NCI-H510A (cell line): ENCODE data around the gene MAST4.
"Not testable (repeated sequence)": the region's sequence is repeated elsewhere in the genome, so short reads cannot be mapped to it uniquely, and the experiment has no call there.

ENCODE experiments used
- DNase-seq: peaks from one replicate; lab custom pipeline; 2025; lab: John Stamatoyannopoulos, UW

MAST4 gene

GRCh38 chr5:66646570-66646969, 50.4 kb downstream of the MAST4 start:
- peak; percentile 1 for DNase-seq

GRCh38 chr5:66647146-66647856, 51.1 kb downstream of the MAST4 start:
- no peak for DNase-seq

- DNase-seq = no peak
Measured at GRCh38 chr5:66652818-66653217, 56.6 kb downstream of the MAST4 start.

GRCh38 chr5:66653325-66653724, 57.1 kb downstream of the MAST4 start:
- DNase-seq = no peak

- DNase-seq = no peak
Measured at GRCh38 chr5:66655395-66656324, 59.5 kb downstream of the MAST4 start.

- DNase-seq = no peak
Measured at GRCh38 chr5:66658516-66658915, 62.3 kb downstream of the MAST4 start.

GRCh38 chr5:66659780-66660179, 63.6 kb downstream of the MAST4 start:
- DNase-seq = no peak

GRCh38 chr5:66660396-66660795, 64.2 kb downstream of the MAST4 start:
- DNase-seq = no peak

- no peak for DNase-seq
Measured at GRCh38 chr5:66661149-66661548, 65.0 kb downstream of the MAST4 start.

- peak; percentile 6 for DNase-seq
Measured at GRCh38 chr5:66666778-66667177, 70.6 kb downstream of the MAST4 start.

- no peak for DNase-seq
Measured at GRCh38 chr5:66669086-66669861, 73.1 kb downstream of the MAST4 start.

GRCh38 chr5:66669862-66670195, 73.6 kb downstream of the MAST4 start:
- DNase-seq = no peak

GRCh38 chr5:66671305-66671704, 75.1 kb downstream of the MAST4 start:
- no peak for DNase-seq

GRCh38 chr5:66674802-66675201, 78.6 kb downstream of the MAST4 start:
- no peak for DNase-seq

- DNase-seq = no peak
Measured at GRCh38 chr5:66675406-66675805, 79.2 kb downstream of the MAST4 start.

- DNase-seq = no peak
Measured at GRCh38 chr5:66680221-66680620, 84.0 kb downstream of the MAST4 start.

GRCh38 chr5:66680804-66681203, 84.6 kb downstream of the MAST4 start:
- no peak for DNase-seq

GRCh38 chr5:66684663-66685062, 88.5 kb downstream of the MAST4 start:
- no peak for DNase-seq

GRCh38 chr5:66689522-66690220, 93.5 kb downstream of the MAST4 start:
- DNase-seq = no peak

- no peak for DNase-seq
Measured at GRCh38 chr5:66694036-66694435, 97.8 kb downstream of the MAST4 start.

- DNase-seq = not testable (repeated sequence)
Measured at GRCh38 chr5:66695840-66696239, 99.6 kb downstream of the MAST4 start.
